Subcutaneous adipose tissue (tissue), 4 donors: ENCODE measurements around the gene CHST12. TPM values are rescaled to one million over a fixed set of nuclear protein-coding genes. Genes with fewer than 3 reads are reported as not detected.

Source experiments
- CTCF ChIP-seq: fragments of 450-650 bp; IDR thresholded peaks from one replicate; pipeline ENCODE4 v1.5.1; 2016; ENCODE audit warnings: low read depth, mild to moderate bottlenecking, control low read depth, antibody characterized with exemption, moderate library complexity
- total RNA-seq, 4 donors: library from RNA; depleted of rRNA; stranded (reverse); fragments of >200 nt; gene quantifications; one replicate each; pipeline ENCODE4 v1.1.0, GENCODE V29; 2016

CHST12 gene
- total RNA-seq, 4 donors from 2014 or later, result 5.2 to 26.0 (median 13.8) TPM

- TF ChIP-seq CTCF, result no peak
These were observed 74.3 kb downstream of the CHST12 start for GRCh38 chr7:2477447-2478398.

- TF ChIP-seq CTCF, result no peak
These were observed 75.0 kb downstream of the CHST12 start for GRCh38 chr7:2478399-2478785.

GRCh38 chr7:2478800-2479199, 75.4 kb downstream of the CHST12 start:
- TF ChIP-seq CTCF, result no peak

- TF ChIP-seq CTCF, result no peak
These were observed 76.1 kb downstream of the CHST12 start for GRCh38 chr7:2479276-2480069.

GRCh38 chr7:2480070-2480408, 76.6 kb downstream of the CHST12 start:
- TF ChIP-seq CTCF, result no peak

GRCh38 chr7:2481195-2481594, 77.8 kb downstream of the CHST12 start:
- no peak for TF ChIP-seq CTCF

- TF ChIP-seq CTCF, result no peak
These were observed 79.5 kb downstream of the CHST12 start for GRCh38 chr7:2482725-2483451.
